ENCODE data around the gene LRCH1. TPM values are rescaled to one million over a fixed set of nuclear protein-coding genes. Genes with fewer than 3 reads are reported as not detected.
A peak's percentile ranks its signal among the peaks of the same experiment; 100 is the strongest.

The LRCH1 gene
- total and polyA plus RNA-seq, 11 donors: 4.5 to 20.1 (median 12.5) TPM

DNA sequence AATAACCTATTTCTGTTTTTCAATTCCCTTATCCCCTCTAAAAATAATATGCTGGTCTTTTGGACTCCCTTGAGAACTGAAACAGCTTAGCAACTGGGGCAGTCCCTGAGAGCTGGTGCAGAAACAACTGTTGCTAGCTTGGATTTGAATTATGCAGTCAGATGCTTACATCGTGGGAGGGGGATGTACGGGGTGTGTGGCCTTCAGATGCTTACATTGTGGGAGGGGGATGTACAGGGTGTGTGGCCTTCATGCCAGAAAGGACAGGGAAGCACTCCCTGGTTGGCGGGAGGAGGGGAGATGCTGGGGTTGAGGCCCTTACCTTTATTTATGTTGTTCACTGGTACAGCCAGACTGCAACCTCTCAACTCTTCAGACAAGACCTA is 25.6 kb downstream of the LRCH1 start:
- 58 to 68% (median 63%) methylated on average over 3 of the region's 3 CpGs for WGBS, 4 donors
- Histone ChIP-seq H3K27ac (peak overlapping the region in 1 of 12 donors; percentile 9), H3K27me3 (no peaks in the 10 kb centered on the region), H3K4me3 (no peak overlapping the region), H3K36me3 (no peaks in the 10 kb centered on the region), H3K4me1 (peaks cover 8 to 79% (median 69%) of the 10 kb centered on the region in 12 donors), H3K9me3 (no peaks in the 10 kb centered on the region)
- peak in 1 of 4 donors; percentile 7 for ATAC-seq
- intact Hi-C loops (cut with DNase I): no loop called here
- DNase-seq: no peak
- TF ChIP-seq, protein P1, sequence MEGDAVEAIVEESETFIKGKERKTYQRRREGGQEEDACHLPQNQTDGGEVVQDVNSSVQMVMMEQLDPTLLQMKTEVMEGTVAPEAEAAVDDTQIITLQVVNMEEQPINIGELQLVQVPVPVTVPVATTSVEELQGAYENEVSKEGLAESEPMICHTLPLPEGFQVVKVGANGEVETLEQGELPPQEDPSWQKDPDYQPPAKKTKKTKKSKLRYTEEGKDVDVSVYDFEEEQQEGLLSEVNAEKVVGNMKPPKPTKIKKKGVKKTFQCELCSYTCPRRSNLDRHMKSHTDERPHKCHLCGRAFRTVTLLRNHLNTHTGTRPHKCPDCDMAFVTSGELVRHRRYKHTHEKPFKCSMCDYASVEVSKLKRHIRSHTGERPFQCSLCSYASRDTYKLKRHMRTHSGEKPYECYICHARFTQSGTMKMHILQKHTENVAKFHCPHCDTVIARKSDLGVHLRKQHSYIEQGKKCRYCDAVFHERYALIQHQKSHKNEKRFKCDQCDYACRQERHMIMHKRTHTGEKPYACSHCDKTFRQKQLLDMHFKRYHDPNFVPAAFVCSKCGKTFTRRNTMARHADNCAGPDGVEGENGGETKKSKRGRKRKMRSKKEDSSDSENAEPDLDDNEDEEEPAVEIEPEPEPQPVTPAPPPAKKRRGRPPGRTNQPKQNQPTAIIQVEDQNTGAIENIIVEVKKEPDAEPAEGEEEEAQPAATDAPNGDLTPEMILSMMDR (IDR thresholded peaks at IDR 0.05): no peak
- TF ChIP-seq POLR2A (IDR thresholded peaks at IDR 0.05): no peak

DNA sequence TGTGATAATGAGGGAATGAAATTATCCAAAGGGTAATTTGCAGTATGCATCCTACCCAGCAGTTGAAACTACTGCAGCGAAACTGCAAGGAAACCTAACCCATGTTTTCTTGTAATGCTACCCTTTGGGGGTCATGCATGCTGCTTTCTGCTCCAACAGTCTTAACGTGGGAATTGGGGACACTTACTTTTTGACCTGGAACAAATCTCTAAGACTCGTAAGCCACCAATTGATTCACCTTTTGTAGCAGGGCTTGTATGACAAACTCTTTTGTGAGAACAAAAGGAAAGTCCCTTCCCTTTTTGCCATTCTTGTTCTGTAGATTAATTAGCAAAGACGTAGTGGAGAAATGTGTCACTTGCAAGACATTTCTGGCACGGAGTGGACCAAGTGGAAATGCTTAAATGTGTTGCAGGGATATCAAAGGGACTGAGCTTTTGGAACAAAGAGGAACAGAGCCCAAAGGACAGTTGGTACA is 27.4 kb downstream of the LRCH1 start:
- Histone ChIP-seq H3K27me3 (no peaks in the 10 kb centered on the region), H3K36me3 (no peaks in the 10 kb centered on the region), H3K4me1 (peaks cover 8 to 83% (median 62%) of the 10 kb centered on the region in 12 donors), H3K27ac (no peak overlapping the region), H3K4me3 (no peak overlapping the region), H3K9me3 (no peaks in the 10 kb centered on the region)
- no peak for TF ChIP-seq POLR2A (IDR thresholded peaks at IDR 0.05)
- TF ChIP-seq, protein P1 (IDR thresholded peaks at IDR 0.05): no peak
- intact Hi-C loops (cut with DNase I): no loop called here
- ATAC-seq (no peak), DNase-seq (no peak)
- 50 to 76% (median 61%) methylated on average over 5 of the region's 5 CpGs for WGBS, 4 donors

DNA sequence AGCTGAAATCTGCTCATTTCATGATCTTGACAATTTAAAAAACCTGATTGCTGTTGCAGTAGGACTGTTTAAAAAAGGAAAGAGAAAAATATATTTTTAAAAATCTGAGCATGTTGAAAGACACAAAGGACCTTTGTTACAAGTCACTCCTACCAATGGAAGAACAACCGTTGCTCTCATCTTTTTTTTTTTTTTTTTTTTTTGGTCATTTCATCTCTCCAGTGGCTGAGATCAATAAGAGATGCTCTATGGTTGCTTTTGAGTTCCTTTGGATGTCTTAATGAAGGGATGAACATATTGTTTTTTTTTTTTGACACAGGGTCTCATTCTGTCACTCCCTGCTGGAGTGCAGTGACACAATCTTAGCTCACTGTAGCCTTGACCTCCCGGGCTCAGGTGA is 29.2 kb downstream of the LRCH1 start:
- Histone ChIP-seq H3K36me3 (no peaks in the 10 kb centered on the region), H3K4me1 (peaks cover 0 to 83% (median 59%) of the 10 kb centered on the region in 12 donors), H3K9me3 (no peaks in the 10 kb centered on the region), H3K27me3 (no peaks in the 10 kb centered on the region), H3K27ac (no peak overlapping the region), H3K4me3 (no peak overlapping the region)
- ATAC-seq: no peak
- no peak for TF ChIP-seq POLR2A (IDR thresholded peaks at IDR 0.05)
- TF ChIP-seq, protein P1 (IDR thresholded peaks at IDR 0.05): no peak
- WGBS, 4 donors: 80 to 86% (median 84%) methylated on average over 2 of the region's 2 CpGs
- no peak for DNase-seq
- intact Hi-C loops (cut with DNase I): no loop called here

DNA sequence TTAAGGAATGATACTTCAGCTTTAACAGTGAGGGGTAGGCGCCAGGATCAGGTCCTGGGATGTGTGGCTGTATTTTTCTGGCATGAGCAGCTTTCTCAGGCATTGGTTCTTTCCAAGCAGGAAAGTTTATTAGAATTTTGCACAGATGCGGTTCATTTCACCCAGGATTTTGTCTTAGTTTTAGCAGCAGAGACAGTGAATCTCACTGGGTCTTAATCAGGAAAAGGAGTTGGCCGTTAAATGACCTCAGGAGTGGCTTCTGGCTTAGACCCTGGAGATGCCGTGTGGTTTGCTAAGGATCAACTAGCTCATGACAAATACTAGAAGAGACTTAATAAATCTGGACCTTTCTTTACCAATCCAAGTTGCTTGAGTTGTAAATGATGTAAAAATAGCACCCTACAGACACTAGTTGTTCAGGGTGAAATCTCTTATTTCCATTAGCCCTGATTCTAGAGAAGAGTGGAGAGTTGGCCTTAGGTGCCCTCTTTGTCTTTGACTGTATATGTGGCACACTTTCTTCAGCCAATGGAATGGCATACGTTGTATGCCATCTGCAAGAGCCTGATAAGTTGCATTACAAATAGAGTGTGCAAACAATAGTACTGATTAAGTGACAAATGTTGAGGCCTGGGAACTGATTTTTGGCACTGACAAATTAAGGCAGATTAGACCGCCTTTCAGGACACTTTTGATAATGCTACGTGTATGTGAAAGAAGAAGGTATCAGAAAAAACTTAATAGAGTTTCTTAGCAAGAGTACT is 34.0 kb downstream of the LRCH1 start:
- no peak for DNase-seq
- peaks cover 0 to 69% (median 34%) of the 10 kb centered on the region in 12 donors for H3K4me1 ChIP-seq
- no peaks in the 10 kb centered on the region for H3K27me3 ChIP-seq
- peak overlapping the region in 2 of 12 donors; percentile 7 to 32 for H3K27ac ChIP-seq
- no peaks in the 10 kb centered on the region for H3K36me3 ChIP-seq
- no peaks in the 10 kb centered on the region for H3K9me3 ChIP-seq
- TF ChIP-seq POLR2A (IDR thresholded peaks at IDR 0.05): no peak
- TF ChIP-seq, protein P1 (IDR thresholded peaks at IDR 0.05): no peak
- peak in 2 of 4 donors; percentile 27 to 61 for ATAC-seq
- intact Hi-C loops (cut with DNase I): no loop called here
- no peak overlapping the region for H3K4me3 ChIP-seq
- WGBS, 4 donors: 40 to 46% (median 43%) methylated on average over 6 to 7 of the region's 7 CpGs
